Sciatic nerve (tissue), 2 donors: ENCODE measurements around the gene SUFU. TPM values are rescaled to one million over a fixed set of nuclear protein-coding genes. Genes with fewer than 3 reads are reported as not detected.

ENCODE experiments used
- ATAC-seq: fragments of 200-7000 bp; cut with Tn5 transposase; one replicate; pipeline ENCODE4 v1.9.1; 2020; ENCODE audit warnings: mild to moderate bottlenecking, moderate library complexity
- DNase-seq: peaks from one replicate; pipeline ENCODE4 v3.0.0-alpha.2; 2020; ENCODE audit warnings: low spot score
- intact Hi-C: fragments of 100-400 bp; cut with DNase I; formaldehyde crosslinking; loops from one replicate; pipeline ENCODE4 v1.14.2; 2022
- total RNA-seq: library from RNA; stranded (reverse); fragmentation: NEBNext Ultra II Directional; extraction: Animal tissue kit (Norgen Biotek cat#: 25700); gene quantifications from one replicate; pipeline ENCODE4 v1.2.1, GENCODE V29; 2021
- donor health status: DM: no; HTN: no; CAD: no.
- donor health status: DM: no; HTN: no; CAD: no.

SUFU gene
- total RNA-seq, 1 donor from 2014 or later: 19.7 TPM

- intact Hi-C loops: loop anchor here (10.0 kb wide), 1 partner anchor 73 kb away; the partner anchor contains the start of genes ARL3 and SFXN2
- DNase-seq (no peak), ATAC-seq (no peak)
Measured at GRCh38 chr10:102641402-102641801, 137.6 kb downstream of the SUFU start.

GRCh38 chr10:102641880-102642735 lies 138.3 kb downstream of the SUFU start:
- ATAC-seq (peak; percentile 86), DNase-seq (peak; percentile 99)
- intact Hi-C loops: loop anchor here (10.0 kb wide), 1 partner anchor 73 kb away; the partner anchor contains the start of genes ARL3 and SFXN2

- no peak for ATAC-seq
- intact Hi-C loops: loop anchor here (10.0 kb wide), 1 partner anchor 72 kb away; the partner anchor contains the start of genes ARL3 and SFXN2
- peak; percentile 86 for DNase-seq
Measured at GRCh38 chr10:102642736-102643335, 139.1 kb downstream of the SUFU start.

- intact Hi-C loops: loop anchor here (10.0 kb wide), 1 partner anchor 71 kb away; the partner anchor contains the start of genes ARL3 and SFXN2
- DNase-seq: peak; percentile 84
- no peak for ATAC-seq
Measured at GRCh38 chr10:102643336-102644065, 139.7 kb downstream of the SUFU start.

- intact Hi-C loops: loop anchor here (10.0 kb wide), 1 partner anchor 71 kb away; the partner anchor contains the start of genes ARL3 and SFXN2
- ATAC-seq (no peak), DNase-seq (no peak)
Measured at GRCh38 chr10:102644066-102644645, 140.4 kb downstream of the SUFU start, which contains the start of gene TRIM8. Gene TRIM8 (plus strand): TSS chr10:102644479. CDS start chr10:102644618, 139 bp downstream.

- ATAC-seq (peak; percentile 10), DNase-seq (peak; percentile 88)
- intact Hi-C loops: loop anchor here (10.0 kb wide), 1 partner anchor 70 kb away; the partner anchor contains the start of genes ARL3 and SFXN2
Measured at GRCh38 chr10:102644646-102645387, 141.0 kb downstream of the SUFU start.

- intact Hi-C loops: loop anchor here (10.0 kb wide), 1 partner anchor 69 kb away; the partner anchor contains the start of genes ARL3 and SFXN2
- ATAC-seq (peak; percentile 35), DNase-seq (peak; percentile 80)
Measured at GRCh38 chr10:102645388-102645740, 141.6 kb downstream of the SUFU start.

GRCh38 chr10:102645741-102646609 lies 142.2 kb downstream of the SUFU start:
- peak; percentile 93 for DNase-seq
- intact Hi-C loops: loop anchor here (10.0 kb wide), 1 partner anchor 69 kb away; the partner anchor contains the start of genes ARL3 and SFXN2
- ATAC-seq: peak; percentile 82

GRCh38 chr10:102646610-102647442 lies 143.1 kb downstream of the SUFU start:
- ATAC-seq (peak; percentile 0), DNase-seq (peak; percentile 78)
- intact Hi-C loops: loop anchor here (10.0 kb wide), 1 partner anchor 68 kb away; the partner anchor contains the start of genes ARL3 and SFXN2

- ATAC-seq (no peak), DNase-seq (no peak)
- intact Hi-C loops: loop anchor here (10.0 kb wide), 1 partner anchor 67 kb away; the partner anchor contains the start of genes ARL3 and SFXN2
Measured at GRCh38 chr10:102647443-102648268, 143.9 kb downstream of the SUFU start.

GRCh38 chr10:102648269-102648888 lies 144.6 kb downstream of the SUFU start:
- DNase-seq (no peak), ATAC-seq (no peak)
- intact Hi-C loops: loop anchor here (10.0 kb wide), 1 partner anchor 66 kb away; the partner anchor contains the start of genes ARL3 and SFXN2

- DNase-seq (no peak), ATAC-seq (no peak)
- intact Hi-C loops: loop anchor here (10.0 kb wide), 1 partner anchor 66 kb away; the partner anchor contains the start of genes ARL3 and SFXN2
Measured at GRCh38 chr10:102648889-102649796, 145.4 kb downstream of the SUFU start.
